AML-193 (cell line): ENCODE data around the gene SIPA1L3.
"Not testable (repeated sequence)": the region's sequence is repeated elsewhere in the genome, so short reads cannot be mapped to it uniquely, and the experiment has no call there.

ENCODE experiments used
- DNase-seq, 2 experiments: peaks; one replicate each; lab custom pipeline; 2025; lab: John Stamatoyannopoulos, UW

SIPA1L3 gene

DNA sequence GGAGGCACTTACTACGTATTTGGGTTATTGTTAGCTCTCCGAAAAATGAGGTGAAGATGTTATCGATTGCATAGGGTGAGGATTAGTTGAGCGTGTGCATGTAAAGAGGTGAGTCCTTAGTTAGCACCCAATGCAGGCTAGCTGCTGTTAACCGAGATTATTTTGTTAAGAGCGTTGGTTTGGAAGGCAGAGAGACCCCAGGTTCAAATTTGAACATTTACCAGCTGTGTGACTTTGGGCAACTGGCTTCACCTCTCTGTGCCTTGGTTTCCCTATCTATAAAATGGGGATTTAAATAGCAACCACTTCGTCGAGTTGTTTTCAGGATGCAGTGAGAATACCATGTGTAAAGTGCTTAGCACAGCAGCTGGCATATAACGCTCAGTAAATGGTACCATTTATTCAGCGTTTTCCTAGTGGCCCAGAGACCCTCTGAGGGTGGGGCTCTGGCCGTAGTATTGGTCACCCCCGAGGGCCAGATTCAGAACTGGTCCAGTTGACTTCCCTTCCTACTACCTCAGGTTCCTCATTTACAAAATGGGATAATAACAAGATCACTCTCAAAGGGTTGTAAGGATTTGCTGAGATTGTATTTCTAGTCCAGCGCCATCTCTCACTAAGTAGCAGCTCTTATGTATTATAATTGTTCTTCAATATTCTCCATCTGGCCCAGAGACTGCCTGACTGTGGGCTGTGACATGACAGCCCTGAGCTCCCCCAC lies 887 bp downstream of the SIPA1L3 start:
- no peak for DNase-seq

- no peak for DNase-seq
Measured at GRCh38 chr19:37909661-37910199, 2.7 kb downstream of the SIPA1L3 start.

DNA sequence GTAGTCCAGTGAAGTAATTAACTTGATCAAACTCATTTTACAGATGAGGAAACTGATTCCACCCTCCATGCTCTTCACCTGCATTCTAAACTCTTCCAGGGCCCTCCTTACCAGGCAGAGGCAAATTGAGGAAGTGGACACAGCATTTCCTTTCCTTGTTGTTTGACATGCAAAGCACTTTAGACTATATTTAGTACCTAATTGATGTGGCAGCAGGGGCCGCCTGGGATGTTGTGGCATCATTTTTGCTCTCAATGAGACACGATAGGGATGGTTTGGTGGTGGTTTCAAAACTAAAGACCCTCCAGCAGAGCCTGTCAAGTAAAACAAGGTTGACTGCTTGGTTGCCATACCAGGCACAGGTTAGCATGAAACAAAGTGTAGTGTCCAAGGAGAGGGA lies 7.9 kb downstream of the SIPA1L3 start:
- no peak for DNase-seq

DNA sequence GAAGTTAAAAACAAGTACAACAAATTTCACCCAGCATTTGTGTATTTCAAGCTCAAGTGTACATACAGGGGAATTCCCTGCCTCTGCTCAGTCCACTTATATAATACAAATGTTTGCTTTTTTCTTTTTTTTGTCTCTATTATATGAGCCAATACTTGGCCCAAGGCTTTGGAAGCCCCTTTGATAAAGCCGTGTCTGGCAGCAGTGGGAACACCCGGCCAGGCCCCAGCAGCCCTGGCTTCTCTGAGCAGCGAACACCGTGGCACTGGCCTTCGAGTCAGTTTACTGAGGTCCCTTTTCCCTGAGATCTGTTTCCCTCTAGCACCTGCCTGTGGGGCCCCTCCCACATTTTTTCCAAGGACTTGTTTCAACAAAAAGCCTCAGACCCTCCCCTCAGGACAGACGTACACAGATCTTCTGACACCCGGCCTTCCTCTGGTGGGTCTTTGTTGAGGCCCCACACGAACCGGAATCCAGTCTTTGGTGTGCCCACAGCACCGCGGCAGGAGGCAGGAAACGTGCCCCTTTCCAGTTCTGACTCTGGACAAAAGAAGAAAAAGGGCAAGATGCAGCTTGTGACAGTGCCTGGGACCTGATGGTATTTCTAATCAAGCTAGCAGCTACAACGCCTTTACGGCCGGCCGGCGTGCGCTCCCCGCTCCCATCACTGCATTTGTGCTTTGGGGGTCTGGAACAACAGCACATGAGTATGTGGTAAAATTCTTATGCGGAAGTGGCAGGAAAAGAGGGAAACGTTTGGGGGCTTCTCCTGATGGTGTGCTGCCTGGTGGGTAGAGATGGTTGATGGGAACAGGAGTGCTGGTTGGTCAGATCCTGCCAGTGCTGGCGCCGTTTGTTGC lies 13.8 kb downstream of the SIPA1L3 start:
- no peak for DNase-seq

DNA sequence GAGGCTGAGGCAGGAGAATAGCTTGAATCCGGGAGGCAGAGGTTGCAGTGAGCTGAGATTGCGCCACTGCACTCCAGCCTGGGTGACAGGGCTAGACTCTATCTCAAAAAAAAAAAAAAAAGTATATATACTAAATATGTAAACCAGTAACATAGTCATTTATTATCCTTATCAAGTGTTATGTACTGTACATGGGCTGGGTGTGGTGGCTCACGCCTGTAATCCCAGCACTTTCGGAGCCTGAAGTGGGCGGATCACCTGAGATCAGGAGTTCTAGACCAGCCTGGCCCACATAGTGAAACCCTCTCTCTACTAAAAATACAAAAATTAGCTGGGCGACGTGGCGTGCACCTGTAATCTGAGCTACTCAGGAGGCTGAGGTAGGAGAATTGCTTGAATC lies 17.6 kb downstream of the SIPA1L3 start:
- not testable (repeated sequence) for DNase-seq

DNA sequence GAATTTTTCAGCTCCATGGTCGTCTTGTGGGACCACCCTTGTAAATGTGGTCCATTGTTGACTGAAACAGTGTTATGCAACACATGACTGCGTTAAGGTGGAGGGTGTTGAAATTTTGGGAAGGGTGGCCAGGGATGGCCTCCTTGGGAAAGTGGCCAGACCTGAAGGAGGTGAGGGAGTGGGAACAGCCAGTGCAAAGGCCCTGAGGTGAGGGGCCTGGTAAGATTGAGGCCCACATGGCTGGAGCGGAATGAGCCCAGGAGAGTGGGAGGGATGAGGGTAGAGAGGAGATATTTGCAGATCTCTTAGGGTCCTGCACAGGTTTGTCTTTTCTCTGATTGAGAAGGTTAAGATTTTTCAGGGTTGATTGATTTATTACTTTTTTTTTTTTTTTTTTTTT lies 18.2 kb downstream of the SIPA1L3 start:
- DNase-seq = no peak

DNA sequence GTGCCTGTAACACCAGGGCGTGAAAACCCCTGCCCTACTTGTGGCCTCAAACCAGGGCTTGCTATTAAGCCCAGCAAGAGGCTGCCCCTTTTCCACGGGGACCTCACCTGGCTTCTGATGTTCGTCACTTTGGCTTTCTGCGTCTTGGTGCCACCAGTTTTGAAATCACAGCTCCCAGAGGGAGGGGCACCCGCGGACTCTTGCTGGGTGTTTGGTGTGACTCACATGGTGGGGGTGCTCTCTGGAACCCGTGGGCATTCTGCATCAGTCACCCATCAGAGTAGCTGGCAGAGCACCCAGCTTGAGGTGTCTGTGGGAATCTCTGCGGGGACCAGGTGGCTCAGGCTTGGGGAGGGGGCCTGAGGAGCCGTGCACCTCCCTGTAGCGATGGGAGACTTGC lies 19.2 kb downstream of the SIPA1L3 start:
- no peak for DNase-seq

DNA sequence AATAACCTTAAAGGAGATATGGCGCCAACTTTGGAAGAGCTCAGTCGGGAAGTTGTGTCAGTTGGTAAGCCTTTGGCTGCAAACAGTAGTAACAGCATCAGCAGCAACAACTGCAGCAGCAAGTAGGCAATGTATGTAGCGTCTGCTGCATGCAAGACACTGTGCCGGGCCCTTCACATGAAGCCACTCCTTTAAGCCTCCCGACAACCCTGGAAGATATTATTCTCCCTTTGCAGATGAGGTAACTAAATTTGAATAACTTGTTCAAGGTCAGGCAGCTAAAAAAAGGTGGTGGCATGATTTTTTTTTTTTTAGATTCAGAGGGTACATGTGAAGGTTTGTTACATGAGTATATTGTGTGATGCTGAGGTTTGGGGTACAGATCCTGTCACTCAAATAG lies 19.7 kb downstream of the SIPA1L3 start:
- no peak for DNase-seq

GRCh38 chr19:37928527-37929286 lies 21.7 kb downstream of the SIPA1L3 start:
- no peak for DNase-seq

- no peak for DNase-seq
Measured at GRCh38 chr19:37929355-37929923, 22.4 kb downstream of the SIPA1L3 start.

DNA sequence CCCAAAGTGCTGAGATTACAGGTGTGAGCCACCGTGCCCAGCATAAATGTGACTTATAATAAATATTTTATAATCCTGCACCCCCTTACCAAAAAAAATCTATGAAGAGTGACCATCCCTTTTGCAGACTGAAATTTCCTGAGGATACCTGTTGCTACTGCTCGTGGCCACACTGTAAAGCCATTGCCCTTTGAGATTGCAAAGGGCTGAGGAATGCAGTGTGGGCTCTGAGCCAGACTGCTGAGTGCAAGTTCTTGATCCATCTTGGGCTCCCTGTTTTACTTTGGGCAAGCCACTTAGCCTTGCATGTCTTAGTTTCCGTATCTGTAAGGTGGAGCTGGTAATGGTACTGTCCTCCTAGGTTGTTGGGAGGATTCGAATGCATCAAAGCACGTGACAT lies 23.4 kb downstream of the SIPA1L3 start:
- DNase-seq = no peak

- DNase-seq = no peak
Measured at GRCh38 chr19:37931881-37932655, 25.1 kb downstream of the SIPA1L3 start.

GRCh38 chr19:37932985-37933936 lies 26.3 kb downstream of the SIPA1L3 start:
- no peak for DNase-seq

- DNase-seq = no peak
Measured at GRCh38 chr19:37933937-37934358, 26.9 kb downstream of the SIPA1L3 start.

- no peak for DNase-seq
Measured at GRCh38 chr19:37935341-37935740, 28.3 kb downstream of the SIPA1L3 start.

DNA sequence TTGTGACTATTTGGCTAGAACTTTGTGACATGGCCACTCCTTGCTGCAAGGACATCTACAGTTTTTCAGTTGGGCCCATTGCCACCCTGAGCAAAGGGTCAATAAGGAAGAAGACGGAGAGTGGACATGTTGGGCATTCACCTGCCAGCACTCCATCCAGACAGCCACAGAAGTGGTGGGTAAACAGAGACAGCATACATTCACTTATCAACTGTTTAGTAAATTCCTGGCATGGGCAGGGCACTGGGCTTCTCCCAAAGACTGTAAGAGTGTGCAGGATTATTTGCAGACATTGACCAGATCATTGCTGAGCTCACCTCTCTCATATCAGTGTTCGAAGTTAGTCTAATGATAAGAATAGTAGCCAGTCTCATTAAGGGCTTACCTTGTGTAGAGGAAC lies 29.2 kb downstream of the SIPA1L3 start:
- no peak for DNase-seq

- DNase-seq = no peak
Measured at GRCh38 chr19:37936886-37937285, 29.9 kb downstream of the SIPA1L3 start.

GRCh38 chr19:37938353-37938752 lies 31.3 kb downstream of the SIPA1L3 start:
- no peak for DNase-seq

DNA sequence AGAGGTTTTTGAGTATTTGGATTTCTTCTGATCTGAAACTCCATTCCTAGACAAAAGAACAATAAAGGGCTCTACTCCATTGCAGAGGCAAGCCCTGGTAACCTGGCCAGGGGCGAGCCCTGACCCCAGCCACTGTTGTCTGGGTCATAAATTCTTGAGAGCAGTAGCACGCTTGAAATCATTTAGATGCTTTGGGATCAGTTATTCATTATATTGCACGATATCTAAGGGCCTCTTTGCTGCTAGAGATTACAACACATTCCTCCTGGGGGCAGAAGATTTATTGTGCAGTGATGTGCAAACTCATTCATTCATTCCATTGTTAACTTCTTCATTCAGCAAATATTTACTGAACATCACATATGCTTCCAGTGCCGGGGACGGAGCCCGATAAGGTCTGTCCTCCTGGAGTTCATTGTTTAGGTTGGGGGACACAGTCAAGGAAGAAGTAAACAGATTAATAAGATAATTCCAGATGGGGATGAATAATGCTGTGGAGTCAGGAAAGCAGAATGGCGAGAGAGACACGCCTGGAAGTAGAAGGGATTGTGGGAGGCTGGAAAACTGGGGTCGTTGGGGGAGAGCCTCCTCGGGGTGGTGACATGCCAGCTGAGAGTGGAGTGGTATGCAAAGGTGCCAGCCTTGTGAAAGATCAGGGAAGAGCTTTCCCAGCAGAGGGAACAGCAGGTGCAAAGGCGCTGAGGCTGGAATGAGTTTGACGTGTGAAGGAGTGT lies 34.9 kb downstream of the SIPA1L3 start:
- no peak for DNase-seq
